Neuronal stem cell (in vitro differentiated cells): Measurements from ENCODE around the gene IL12A.

Experiments
- DNase-seq: peaks from one replicate; pipeline ENCODE4 v3.0.0-alpha.2; 2013; ENCODE audit warnings: low spot score
- H2AFZ ChIP-seq: one replicate; pipeline ENCODE4 v1.6.1; 2013; ENCODE audit warnings: mild to moderate bottlenecking, low read length, inconsistent platforms
- H2AK5ac ChIP-seq: 2 replicates; pipeline ENCODE4 v1.6.1; 2013; ENCODE audit warnings: low read depth, mild to moderate bottlenecking, inconsistent platforms, low read length, moderate library complexity, mixed read lengths
- H2BK120ac ChIP-seq: 2 replicates; pipeline ENCODE4 v1.6.1; 2013; ENCODE audit warnings: low read depth, mild to moderate bottlenecking, inconsistent platforms, low read length, moderate library complexity, mixed read lengths
- H2BK12ac ChIP-seq: one replicate; pipeline ENCODE4 v1.6.1; 2013; ENCODE audit warnings: low read length, inconsistent platforms
- H2BK15ac ChIP-seq: 2 replicates; pipeline ENCODE4 v1.6.1; 2013; ENCODE audit warnings: mild to moderate bottlenecking, low read length, inconsistent platforms, mixed read lengths
- H2BK5ac ChIP-seq: one replicate; pipeline ENCODE4 v1.6.1; 2013; ENCODE audit warnings: inconsistent platforms, mild to moderate bottlenecking, low read length, moderate library complexity
- H3K14ac ChIP-seq: one replicate; pipeline ENCODE4 v1.6.1; 2013; ENCODE audit warnings: low read length, inconsistent platforms
- H3K18ac ChIP-seq: 2 replicates; pipeline ENCODE4 v1.6.1; 2013; ENCODE audit warnings: low read length, inconsistent platforms
- H3K23ac ChIP-seq: 2 replicates; pipeline ENCODE4 v1.6.1; 2013; ENCODE audit warnings: low read depth, mild to moderate bottlenecking, mixed read lengths, low read length, inconsistent platforms; ENCODE audit not compliant: poor library complexity
- H3K27ac ChIP-seq: replicated peaks from 3 replicates; pipeline ENCODE4 v1.5.1; 2013; ENCODE audit warnings: low read length, inconsistent platforms
- H3K27me3 ChIP-seq, 3 experiments: 2 replicates each; pipeline ENCODE4 v1.6.1; 2013; ENCODE audit warnings: low read length in 3 of 3, mild to moderate bottlenecking in 2 of 3, inconsistent platforms in 1 of 3, low read depth in 1 of 3, mixed read lengths in 1 of 3, moderate library complexity in 1 of 3; ENCODE audit not compliant: control insufficient read depth in 3 of 3, insufficient read depth in 3 of 3
- H3K36me3 ChIP-seq, 2 donors: replicated peaks in 1 of 2; 2 replicates each; pipeline ENCODE4 v1.6.1; 2013; ENCODE audit warnings: low read length in 2 of 2; ENCODE audit not compliant: control insufficient read depth in 2 of 2, insufficient read depth in 2 of 2
- H3K4ac ChIP-seq: 2 replicates; pipeline ENCODE4 v1.6.1; 2013; ENCODE audit warnings: inconsistent platforms, mild to moderate bottlenecking, low read length, moderate library complexity
- H3K4me1 ChIP-seq, 2 donors: 1 replicate in 1 of 2; 2 replicates in 1 of 2; pipeline ENCODE4 v1.6.1; 2013; ENCODE audit warnings: low read length in 2 of 2, low read depth in 1 of 2; ENCODE audit not compliant: control insufficient read depth in 2 of 2, insufficient read depth in 1 of 2
- H3K4me2 ChIP-seq: one replicate; pipeline ENCODE4 v1.6.1; 2013; ENCODE audit warnings: mild to moderate bottlenecking, low read length, inconsistent platforms; ENCODE audit not compliant: insufficient read depth, poor library complexity, severe bottlenecking
- H3K4me3 ChIP-seq, 2 donors: 2 replicates each; pipeline ENCODE4 v1.5.1; 2013; ENCODE audit warnings: low read length in 2 of 2, mild to moderate bottlenecking in 2 of 2, inconsistent platforms in 1 of 2, moderate library complexity in 1 of 2
- H3K79me1 ChIP-seq: one replicate; pipeline ENCODE4 v1.6.1; 2013; ENCODE audit warnings: low read depth, mild to moderate bottlenecking, inconsistent platforms, low read length, moderate library complexity
- H3K9ac ChIP-seq: one replicate; pipeline ENCODE4 v1.6.1; 2013; ENCODE audit warnings: mild to moderate bottlenecking, low read depth, low read length, inconsistent platforms; ENCODE audit not compliant: poor library complexity
- H3K9me3 ChIP-seq, 2 donors: replicated peaks in 1 of 2; 2 replicates each; pipeline versions ENCODE3 to v1.6.1; 2013; ENCODE audit warnings: low read length in 2 of 2, mild to moderate bottlenecking in 2 of 2, inconsistent platforms in 1 of 2, low read depth in 1 of 2, mixed read lengths in 1 of 2, moderate library complexity in 1 of 2; ENCODE audit not compliant: control insufficient read depth in 2 of 2, insufficient read depth in 1 of 2
- H4K8ac ChIP-seq: one replicate; pipeline ENCODE4 v1.6.1; 2013; ENCODE audit warnings: low read depth, mild to moderate bottlenecking, inconsistent platforms, low read length, moderate library complexity
- H4K91ac ChIP-seq: one replicate; pipeline ENCODE4 v1.6.1; 2013; ENCODE audit warnings: low read length, low read depth, mild to moderate bottlenecking, inconsistent platforms; ENCODE audit not compliant: poor library complexity
- WGBS, 2 donors: extraction: QIAGEN DNeasy Blood & Tissue Kit; methylation state at CpG; one replicate each; pipeline ENCODE4 v1.1.7; 2013; ENCODE audit warnings: missing lambda C conversion rate in 2 of 2, mixed read lengths in 1 of 2; ENCODE audit not compliant: insufficient read length in 2 of 2, insufficient replicate concordance in 1 of 2; ENCODE audit errors: extremely low coverage in 2 of 2; 5-methylcytosine and 5-hydroxymethylcytosine counted together

IL12A gene

GRCh38 chr3:160005004-160005403, 16.4 kb downstream of the IL12A start:
- Histone ChIP-seq H3K27ac (no peak overlapping the region), H3K9ac (no peak overlapping the region), H4K8ac (no peak overlapping the region), H3K23ac (no peak overlapping the region), H2BK120ac (no peak overlapping the region), H3K4me3 (no peak overlapping the region), H4K91ac (no peak overlapping the region), H3K79me1 (no peaks in the 10 kb centered on the region), H3K4ac (no peak overlapping the region), H2BK12ac (no peak overlapping the region), H3K36me3 (no peaks in the 10 kb centered on the region), H3K18ac (no peak overlapping the region), H3K4me2 (no peak overlapping the region), H3K27me3 (peaks cover 0 to 5% (median 0%) of the 10 kb centered on the region in 3 experiments), H3K14ac (no peak overlapping the region), H3K4me1 (peaks cover 0 to 7% of the 10 kb centered on the region in 2 donors), H2AFZ (no peak overlapping the region), H2BK15ac (no peak overlapping the region), H2AK5ac (no peak overlapping the region), H3K9me3 (no peaks in the 10 kb centered on the region), H2BK5ac (no peak overlapping the region)
- DNase-seq, result no peak

- Histone ChIP-seq H2AFZ (no peak overlapping the region), H3K4me3 (no peak overlapping the region), H3K79me1 (no peaks in the 10 kb centered on the region), H3K4me2 (no peak overlapping the region), H3K14ac (no peak overlapping the region), H3K18ac (no peak overlapping the region), H4K8ac (no peak overlapping the region), H3K9ac (no peak overlapping the region), H2BK120ac (no peak overlapping the region), H3K23ac (no peak overlapping the region), H3K9me3 (no peaks in the 10 kb centered on the region), H2AK5ac (no peak overlapping the region), H4K91ac (no peak overlapping the region), H2BK12ac (no peak overlapping the region), H3K4me1 (peaks cover 0 to 5% of the 10 kb centered on the region in 2 donors), H3K4ac (no peak overlapping the region), H2BK5ac (no peak overlapping the region), H3K27ac (no peak overlapping the region), H3K27me3 (peaks cover 0 to 2% (median 0%) of the 10 kb centered on the region in 3 experiments), H2BK15ac (no peak overlapping the region), H3K36me3 (no peaks in the 10 kb centered on the region)
- peak; percentile 49 for DNase-seq
- WGBS, 2 donors, result no CpG with 5 or more reads among the region's 3 CpGs
Observed at GRCh38 chr3:160006282-160007163, 17.9 kb downstream of the IL12A start.

GRCh38 chr3:160008961-160009360, 20.3 kb downstream of the IL12A start:
- H3K9ac ChIP-seq, result no peak overlapping the region
- WGBS, 2 donors, result no CpG with 5 or more reads among the region's 4 CpGs

GRCh38 chr3:160009525-160009924, 20.9 kb downstream of the IL12A start:
- Histone ChIP-seq H3K9ac (no peak overlapping the region), H3K14ac (no peak overlapping the region)

More at GRCh38 chr3:160008961-160009360, 20.3 kb downstream of the IL12A start:
- Histone ChIP-seq H3K27me3 (no peaks in the 10 kb centered on the region), H3K36me3 (no peaks in the 10 kb centered on the region), H2BK5ac (no peak overlapping the region), H3K27ac (no peak overlapping the region), H2BK15ac (no peak overlapping the region), H3K4me3 (no peak overlapping the region), H2AFZ (no peak overlapping the region), H2AK5ac (no peak overlapping the region), H3K18ac (no peak overlapping the region), H3K4me2 (no peak overlapping the region), H2BK12ac (no peak overlapping the region), H3K4ac (no peak overlapping the region), H3K23ac (no peak overlapping the region), H3K4me1 (no peaks in the 10 kb centered on the region), H2BK120ac (no peak overlapping the region), H3K79me1 (no peaks in the 10 kb centered on the region), H4K91ac (no peak overlapping the region), H4K8ac (no peak overlapping the region), H3K14ac (no peak overlapping the region), H3K9me3 (no peaks in the 10 kb centered on the region)
- DNase-seq, result no peak

More at GRCh38 chr3:160009525-160009924, 20.9 kb downstream of the IL12A start:
- Histone ChIP-seq H3K23ac (no peak overlapping the region), H3K36me3 (no peaks in the 10 kb centered on the region), H3K4me2 (no peak overlapping the region), H3K4me3 (no peak overlapping the region), H4K91ac (no peak overlapping the region), H2BK120ac (no peak overlapping the region), H2BK12ac (no peak overlapping the region), H2AFZ (no peak overlapping the region), H3K27me3 (no peaks in the 10 kb centered on the region), H2AK5ac (no peak overlapping the region), H4K8ac (no peak overlapping the region), H3K4me1 (no peaks in the 10 kb centered on the region), H3K9me3 (no peaks in the 10 kb centered on the region), H3K27ac (no peak overlapping the region), H3K4ac (no peak overlapping the region), H3K18ac (no peak overlapping the region), H2BK15ac (no peak overlapping the region), H3K79me1 (no peaks in the 10 kb centered on the region), H2BK5ac (no peak overlapping the region)
- no peak for DNase-seq
